SKM-1 treated with dmso at 0.1 percent for 144 hours (cell line): ENCODE measurements around the gene PPP3R1.

ENCODE experiments used
- DNase-seq: peaks from one replicate; lab custom pipeline; 2025; ENCODE audit not compliant: unreplicated experiment; lab: John Stamatoyannopoulos, UW

The PPP3R1 gene

GRCh38 chr2:68157002-68157401, 95.3 kb downstream of the PPP3R1 start:
- DNase-seq: no peak

DNA sequence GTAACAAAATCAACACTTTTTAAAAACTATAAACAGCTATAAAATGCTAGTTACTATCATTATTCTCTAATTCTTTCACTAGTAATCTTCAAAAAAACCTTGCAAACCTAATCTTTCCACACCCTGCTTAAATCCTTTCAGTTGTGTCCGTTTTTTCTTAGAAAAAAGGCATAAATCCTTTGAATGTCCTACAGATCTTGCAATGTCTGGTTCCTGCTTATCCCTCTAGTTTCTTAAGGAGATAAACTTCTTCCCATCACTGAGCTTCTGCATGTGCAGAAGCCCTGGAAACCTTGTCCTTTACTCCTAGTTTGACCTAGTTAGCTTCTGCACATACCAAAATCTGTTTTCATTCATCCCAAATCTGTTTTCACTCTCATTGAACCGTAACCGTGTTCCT, 95.9 kb downstream of the PPP3R1 start:
- DNase-seq: no peak

DNA sequence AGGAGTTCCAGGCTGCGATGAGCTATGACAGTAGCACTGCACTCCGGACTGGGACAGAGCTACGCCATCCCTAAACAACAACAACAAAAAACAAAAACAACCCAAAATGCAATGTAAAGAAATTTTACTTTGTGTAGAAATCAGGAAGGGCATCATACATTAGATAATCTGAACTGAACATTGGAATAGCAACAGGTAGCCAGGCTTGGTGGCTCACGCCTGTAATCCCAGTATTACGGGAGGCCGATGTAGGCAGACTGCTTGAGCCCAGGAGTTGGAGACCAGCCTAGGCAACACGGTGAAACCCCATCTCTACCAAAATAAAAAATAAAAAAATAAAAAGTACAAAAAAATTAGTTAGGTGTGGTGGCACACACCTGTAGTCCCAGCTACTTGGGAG, 96.7 kb downstream of the PPP3R1 start:
- DNase-seq: no peak

DNA sequence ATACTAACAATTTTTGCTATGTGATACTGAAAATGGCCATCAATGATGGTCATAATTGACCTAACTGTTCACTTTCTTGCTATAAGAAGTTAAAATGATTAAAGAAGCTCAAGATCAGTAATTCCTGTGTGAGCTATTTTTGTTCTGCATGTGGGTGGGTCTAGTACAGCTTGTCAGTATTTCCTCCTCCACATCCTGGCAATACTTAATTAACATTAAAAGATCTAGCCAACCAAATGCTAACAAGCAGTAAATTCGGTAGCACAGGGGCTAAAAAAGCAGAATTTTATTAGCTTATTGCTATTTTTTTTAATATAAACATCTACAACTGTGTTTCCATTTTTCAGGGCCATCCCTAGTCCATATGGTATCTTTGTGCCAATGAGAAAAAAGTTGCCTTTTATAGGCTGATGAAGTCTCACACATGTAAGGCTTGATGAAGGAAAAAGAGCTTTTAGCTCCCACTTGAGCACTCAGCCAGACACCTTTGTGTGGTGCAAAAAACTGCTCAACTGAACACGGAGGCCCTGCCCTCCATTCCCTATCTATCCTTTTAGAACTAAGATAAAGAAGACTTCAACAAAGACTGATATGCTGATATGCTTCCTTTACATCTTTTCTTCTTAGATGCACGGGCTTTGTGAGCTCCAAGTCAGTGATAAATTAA, 99.5 kb downstream of the PPP3R1 start:
- no peak for DNase-seq

DNA sequence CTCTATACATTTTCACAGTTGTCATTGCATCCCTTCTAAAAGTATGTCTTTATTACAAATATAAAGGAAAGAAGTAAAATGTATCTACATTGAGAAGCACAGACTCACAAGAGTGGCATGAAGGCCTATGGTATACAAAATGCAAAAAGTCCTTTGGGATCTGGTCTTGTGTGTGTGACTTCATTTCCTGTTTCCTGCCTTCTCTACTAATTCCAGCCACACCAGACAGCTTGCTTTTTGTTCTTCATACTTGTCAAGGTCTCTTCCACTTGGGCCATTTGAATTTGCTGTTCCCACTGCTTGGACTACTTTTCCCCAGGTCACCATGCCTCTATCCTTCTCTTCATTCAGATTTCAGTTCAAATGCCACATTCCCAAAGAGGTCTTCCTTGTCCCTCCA, 101.3 kb downstream of the PPP3R1 start:
- DNase-seq: no peak

DNA sequence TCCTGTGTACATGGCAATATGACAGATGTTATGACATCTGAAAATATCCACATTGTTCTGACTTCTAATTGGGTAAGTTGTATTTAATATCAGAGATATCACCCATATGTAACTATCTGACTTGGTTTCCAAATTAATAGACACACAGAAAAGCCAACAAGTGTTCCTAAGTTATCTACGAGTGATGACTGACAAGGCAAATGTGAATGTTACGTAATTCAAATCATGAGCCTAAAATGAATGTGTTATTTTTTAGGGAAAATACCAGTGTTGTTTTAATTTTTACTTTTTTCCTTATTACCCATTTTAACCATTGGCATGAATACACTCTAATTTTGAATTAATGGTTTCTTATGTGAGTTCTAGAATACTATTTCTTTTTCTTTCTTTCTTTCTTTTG, 110.5 kb downstream of the PPP3R1 start:
- no peak for DNase-seq

DNA sequence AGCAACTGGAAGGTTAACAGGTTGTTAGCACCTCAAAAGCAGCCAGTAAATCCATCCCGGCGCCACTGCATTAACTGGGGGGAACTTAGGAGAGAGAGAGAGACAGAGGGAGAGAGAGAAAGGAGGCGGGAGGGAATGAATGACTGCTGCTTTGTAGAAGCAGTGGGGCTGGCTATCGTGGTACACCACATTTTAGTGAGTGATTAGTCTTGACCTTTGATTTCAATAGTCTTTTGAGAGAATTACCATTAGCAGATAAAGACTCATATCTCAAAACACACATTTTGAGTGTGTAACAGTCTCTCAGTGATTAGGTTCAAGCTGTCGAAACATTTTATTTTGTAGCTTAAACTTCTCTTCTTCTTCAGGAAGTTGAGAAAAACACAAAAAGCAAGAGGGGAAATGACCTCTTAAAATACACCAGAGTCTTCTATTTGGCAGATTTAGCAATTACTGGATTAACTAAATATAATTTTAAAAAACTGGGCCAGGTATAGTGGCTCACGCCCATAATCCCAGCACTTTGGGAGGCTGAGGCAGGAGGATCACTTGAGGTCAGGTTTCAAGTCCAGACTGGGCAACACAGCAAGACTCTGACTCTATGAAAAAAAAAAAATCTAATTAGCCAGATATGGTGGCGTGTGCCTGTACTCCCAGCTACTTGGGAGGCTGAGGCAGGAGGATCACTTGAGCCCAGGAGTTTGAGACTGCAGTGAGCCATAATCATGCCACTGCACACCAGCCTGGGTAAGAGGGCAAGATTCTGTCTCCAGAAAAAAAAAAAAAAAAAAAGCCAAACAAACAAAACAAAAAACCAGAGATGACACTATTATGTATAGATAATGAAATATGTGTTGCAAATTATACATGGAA, 116.6 kb downstream of the PPP3R1 start:
- DNase-seq: no peak

GRCh38 chr2:68134554-68134953, 117.8 kb downstream of the PPP3R1 start:
- no peak for DNase-seq

DNA sequence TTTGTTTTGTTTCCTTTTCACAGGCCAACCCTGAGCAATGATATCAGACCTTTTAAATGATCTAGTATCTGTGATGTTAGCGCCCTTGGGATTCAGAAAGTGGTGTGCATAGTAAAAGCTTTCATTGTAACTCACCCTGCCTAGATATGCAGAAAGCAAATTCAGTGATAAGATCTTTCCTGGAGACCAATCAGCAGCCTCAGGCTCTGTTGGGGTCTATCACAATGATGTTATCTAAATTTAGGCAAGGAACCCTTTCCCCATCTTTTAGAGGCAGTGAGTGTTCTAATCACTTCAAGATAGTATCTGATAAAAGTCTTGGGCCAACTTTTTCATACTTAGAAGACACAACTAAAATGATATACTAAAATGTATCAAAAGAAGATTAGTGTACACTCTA, 118.2 kb downstream of the PPP3R1 start:
- DNase-seq: no peak
